Adrenal gland (tissue), 5 donors: Measurements from ENCODE around the gene MRPL36.

ENCODE experiments used
- CTCF ChIP-seq, 6 experiments: fragments of 450-650 bp in 4 of 6; fragments of 200-600 bp in 2 of 6; sonication (generic) in 1 of 6; IDR thresholded peaks; 1 replicate in 5 of 6; 2 replicates in 1 of 6; pipeline versions ENCODE4 v1.5.1 to v1.8.0; 2016 to 2021; ENCODE audit warnings: antibody characterized with exemption in 6 of 6, mild to moderate bottlenecking in 2 of 6, moderate library complexity in 1 of 6
- POLR2A ChIP-seq, 2 donors: fragments of 450-650 bp; IDR thresholded peaks; one replicate each; pipeline ENCODE4 v1.6.1; 2017; ENCODE audit warnings: antibody characterized with exemption in 2 of 2, mild to moderate bottlenecking in 2 of 2, moderate library complexity in 1 of 2
- donor health status: DM: no; HTN: no; CAD: no.

GRCh38 chr5:1815071-1815786, 15.6 kb upstream of the MRPL36 start:
- TF ChIP-seq CTCF (IDR thresholded peaks at IDR 0.05) (no peak), POLR2A (IDR thresholded peaks at IDR 0.05) (no peak)
